Suprapubic skin (tissue), 4 donors: ENCODE data around the gene ACTL8.

Experiments used
- CTCF ChIP-seq, 2 donors: fragments of 200-600 bp in 1 of 2; fragments of 450-650 bp in 1 of 2; sonication (generic) in 1 of 2; IDR thresholded peaks; one replicate each; pipeline ENCODE4 v1.5.1; 2016 to 2019; ENCODE audit warnings: antibody characterized with exemption in 2 of 2, mild to moderate bottlenecking in 1 of 2, moderate library complexity in 1 of 2
- EP300 ChIP-seq: sonication (generic); formaldehyde crosslinking; IDR thresholded peaks from one replicate; pipeline ENCODE4 v1.6.1; 2017; ENCODE audit warnings: antibody characterized with exemption
- POLR2A ChIP-seq, 2 donors: fragments of 450-650 bp; IDR thresholded peaks; one replicate each; pipeline ENCODE4 v1.6.1; 2017; ENCODE audit warnings: antibody characterized with exemption in 2 of 2, mild to moderate bottlenecking in 2 of 2, moderate library complexity in 2 of 2
- POLR2AphosphoS5 ChIP-seq, 3 donors: sonication (generic); formaldehyde crosslinking; IDR thresholded peaks; one replicate each; pipeline ENCODE4 v1.6.1; 2017; ENCODE audit warnings: antibody characterized with exemption in 3 of 3

GRCh38 chr1:17709981-17710380 lies 45.2 kb upstream of the ACTL8 start:
- no peak for TF ChIP-seq POLR2A (IDR thresholded peaks at IDR 0.05)
- no peak for TF ChIP-seq POLR2AphosphoS5 (IDR thresholded peaks at IDR 0.05)
- TF ChIP-seq CTCF (IDR thresholded peaks at IDR 0.05) = no peak
- no peak for TF ChIP-seq EP300
